ENCODE results near the gene KLRF2.

The KLRF2 gene

DNA sequence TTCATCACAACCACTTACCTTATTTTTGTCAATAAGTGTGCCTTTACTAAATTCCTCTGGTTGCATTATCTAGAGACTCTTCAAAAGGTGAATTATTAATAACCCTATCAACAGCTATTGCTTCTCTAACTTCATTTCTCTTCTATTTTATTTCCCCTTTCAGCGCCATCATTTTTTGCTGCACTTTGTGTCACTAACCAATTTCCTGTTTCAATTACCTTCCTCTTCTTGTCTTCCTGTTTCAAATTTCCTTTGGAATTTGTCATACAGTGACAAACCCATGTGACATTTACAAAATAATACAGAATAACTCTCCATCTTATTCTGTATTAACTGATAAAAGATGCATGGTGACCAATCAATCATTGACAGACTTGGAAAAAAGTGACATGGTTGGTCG is 63.1 kb downstream of the KLRF2 start:
- H3K27me3 ChIP-seq (ENCODE audit: control insufficient read depth, insufficient read depth, low read length): no peaks in the 10 kb centered on the region
- no peak overlapping the region for H3K9ac ChIP-seq (ENCODE audit: low read length)
- no peak overlapping the region for H3K4me3 ChIP-seq (ENCODE audit: low read length)
- H3K36me3 ChIP-seq (ENCODE audit: control insufficient read depth, insufficient read depth, low read length): no peaks in the 10 kb centered on the region
- H3K4me1 ChIP-seq (ENCODE audit: control insufficient read depth, insufficient read depth, low read length): no peaks in the 10 kb centered on the region
- no peaks in the 10 kb centered on the region for H3K9me3 ChIP-seq (ENCODE audit: control insufficient read depth, low read length)

Measured in mucosa of stomach (tissue), 1 donor.